ENCODE data around the gene DICER1. TPM values are rescaled to one million over a fixed set of nuclear protein-coding genes. Genes with fewer than 3 reads are reported as not detected.

Gene DICER1
- total RNA-seq, 1 donor from 2014 or later = 100 TPM

DNA sequence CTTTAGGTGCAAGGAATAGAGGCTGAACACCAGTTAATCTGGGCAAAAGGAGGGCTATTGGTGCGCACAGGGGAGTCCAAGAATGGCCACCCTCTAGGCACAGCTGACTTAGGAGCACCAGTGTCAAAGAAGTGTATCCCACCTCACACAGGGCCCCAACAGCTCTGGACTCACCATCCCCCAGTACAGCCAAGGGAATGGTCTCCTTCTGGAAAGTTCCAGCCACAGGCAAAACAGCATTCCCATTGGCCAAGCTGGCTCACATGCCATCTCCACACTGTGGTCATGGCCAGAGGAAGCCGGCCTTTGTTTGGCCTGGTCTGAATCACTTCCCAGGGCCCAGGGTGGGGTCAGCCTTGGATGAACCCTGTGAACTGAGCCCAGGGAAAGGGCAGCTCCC is 120.1 kb downstream of the DICER1 start:
- Mint-ChIP-seq H3K9me3 (no peaks in the 10 kb centered on the region), H3K4me3 (no peak overlapping the region), H3K36me3 (no peaks in the 10 kb centered on the region), H3K4me1 (ENCODE audit: unreplicated experiment) (peaks cover 19% of the 10 kb centered on the region), H3K27ac (no peak overlapping the region), H3K27me3 (peaks cover 10% of the 10 kb centered on the region)
- peak; percentile 53 for DNase-seq (ENCODE audit: extremely low spot score, unreplicated experiment)
- TF ChIP-seq, protein P1, sequence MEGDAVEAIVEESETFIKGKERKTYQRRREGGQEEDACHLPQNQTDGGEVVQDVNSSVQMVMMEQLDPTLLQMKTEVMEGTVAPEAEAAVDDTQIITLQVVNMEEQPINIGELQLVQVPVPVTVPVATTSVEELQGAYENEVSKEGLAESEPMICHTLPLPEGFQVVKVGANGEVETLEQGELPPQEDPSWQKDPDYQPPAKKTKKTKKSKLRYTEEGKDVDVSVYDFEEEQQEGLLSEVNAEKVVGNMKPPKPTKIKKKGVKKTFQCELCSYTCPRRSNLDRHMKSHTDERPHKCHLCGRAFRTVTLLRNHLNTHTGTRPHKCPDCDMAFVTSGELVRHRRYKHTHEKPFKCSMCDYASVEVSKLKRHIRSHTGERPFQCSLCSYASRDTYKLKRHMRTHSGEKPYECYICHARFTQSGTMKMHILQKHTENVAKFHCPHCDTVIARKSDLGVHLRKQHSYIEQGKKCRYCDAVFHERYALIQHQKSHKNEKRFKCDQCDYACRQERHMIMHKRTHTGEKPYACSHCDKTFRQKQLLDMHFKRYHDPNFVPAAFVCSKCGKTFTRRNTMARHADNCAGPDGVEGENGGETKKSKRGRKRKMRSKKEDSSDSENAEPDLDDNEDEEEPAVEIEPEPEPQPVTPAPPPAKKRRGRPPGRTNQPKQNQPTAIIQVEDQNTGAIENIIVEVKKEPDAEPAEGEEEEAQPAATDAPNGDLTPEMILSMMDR (conservative IDR thresholded peaks at IDR 0.05) = no peak

Small RNAs within 50 kb of the gene (microRNA-seq; reads per million reads assigned to microRNA genes)
- 1.4 reads per million for gene MIR3173

Other genes with a start within 250 kb of the DICER1 start
- gene CLMN, start 162.4 kb upstream of the DICER1 start, total RNA-seq (ENCODE audit: low replicate concordance) = 10.2 and 23.0 TPM in 2 replicates